ENCODE data around the gene HOXC6. TPM values are rescaled to one million over a fixed set of nuclear protein-coding genes. Genes with fewer than 3 reads are reported as not detected.

The HOXC6 gene
- total and polyA plus RNA-seq, 2 of the 8 experiments (the other 6 are each of a cell fraction or from before 2014, with no cell fraction given): not detected

GRCh38 chr12:54027442-54027786 lies 826 bp upstream of the HOXC6 start (continued):
- TF ChIP-seq, protein P1, sequence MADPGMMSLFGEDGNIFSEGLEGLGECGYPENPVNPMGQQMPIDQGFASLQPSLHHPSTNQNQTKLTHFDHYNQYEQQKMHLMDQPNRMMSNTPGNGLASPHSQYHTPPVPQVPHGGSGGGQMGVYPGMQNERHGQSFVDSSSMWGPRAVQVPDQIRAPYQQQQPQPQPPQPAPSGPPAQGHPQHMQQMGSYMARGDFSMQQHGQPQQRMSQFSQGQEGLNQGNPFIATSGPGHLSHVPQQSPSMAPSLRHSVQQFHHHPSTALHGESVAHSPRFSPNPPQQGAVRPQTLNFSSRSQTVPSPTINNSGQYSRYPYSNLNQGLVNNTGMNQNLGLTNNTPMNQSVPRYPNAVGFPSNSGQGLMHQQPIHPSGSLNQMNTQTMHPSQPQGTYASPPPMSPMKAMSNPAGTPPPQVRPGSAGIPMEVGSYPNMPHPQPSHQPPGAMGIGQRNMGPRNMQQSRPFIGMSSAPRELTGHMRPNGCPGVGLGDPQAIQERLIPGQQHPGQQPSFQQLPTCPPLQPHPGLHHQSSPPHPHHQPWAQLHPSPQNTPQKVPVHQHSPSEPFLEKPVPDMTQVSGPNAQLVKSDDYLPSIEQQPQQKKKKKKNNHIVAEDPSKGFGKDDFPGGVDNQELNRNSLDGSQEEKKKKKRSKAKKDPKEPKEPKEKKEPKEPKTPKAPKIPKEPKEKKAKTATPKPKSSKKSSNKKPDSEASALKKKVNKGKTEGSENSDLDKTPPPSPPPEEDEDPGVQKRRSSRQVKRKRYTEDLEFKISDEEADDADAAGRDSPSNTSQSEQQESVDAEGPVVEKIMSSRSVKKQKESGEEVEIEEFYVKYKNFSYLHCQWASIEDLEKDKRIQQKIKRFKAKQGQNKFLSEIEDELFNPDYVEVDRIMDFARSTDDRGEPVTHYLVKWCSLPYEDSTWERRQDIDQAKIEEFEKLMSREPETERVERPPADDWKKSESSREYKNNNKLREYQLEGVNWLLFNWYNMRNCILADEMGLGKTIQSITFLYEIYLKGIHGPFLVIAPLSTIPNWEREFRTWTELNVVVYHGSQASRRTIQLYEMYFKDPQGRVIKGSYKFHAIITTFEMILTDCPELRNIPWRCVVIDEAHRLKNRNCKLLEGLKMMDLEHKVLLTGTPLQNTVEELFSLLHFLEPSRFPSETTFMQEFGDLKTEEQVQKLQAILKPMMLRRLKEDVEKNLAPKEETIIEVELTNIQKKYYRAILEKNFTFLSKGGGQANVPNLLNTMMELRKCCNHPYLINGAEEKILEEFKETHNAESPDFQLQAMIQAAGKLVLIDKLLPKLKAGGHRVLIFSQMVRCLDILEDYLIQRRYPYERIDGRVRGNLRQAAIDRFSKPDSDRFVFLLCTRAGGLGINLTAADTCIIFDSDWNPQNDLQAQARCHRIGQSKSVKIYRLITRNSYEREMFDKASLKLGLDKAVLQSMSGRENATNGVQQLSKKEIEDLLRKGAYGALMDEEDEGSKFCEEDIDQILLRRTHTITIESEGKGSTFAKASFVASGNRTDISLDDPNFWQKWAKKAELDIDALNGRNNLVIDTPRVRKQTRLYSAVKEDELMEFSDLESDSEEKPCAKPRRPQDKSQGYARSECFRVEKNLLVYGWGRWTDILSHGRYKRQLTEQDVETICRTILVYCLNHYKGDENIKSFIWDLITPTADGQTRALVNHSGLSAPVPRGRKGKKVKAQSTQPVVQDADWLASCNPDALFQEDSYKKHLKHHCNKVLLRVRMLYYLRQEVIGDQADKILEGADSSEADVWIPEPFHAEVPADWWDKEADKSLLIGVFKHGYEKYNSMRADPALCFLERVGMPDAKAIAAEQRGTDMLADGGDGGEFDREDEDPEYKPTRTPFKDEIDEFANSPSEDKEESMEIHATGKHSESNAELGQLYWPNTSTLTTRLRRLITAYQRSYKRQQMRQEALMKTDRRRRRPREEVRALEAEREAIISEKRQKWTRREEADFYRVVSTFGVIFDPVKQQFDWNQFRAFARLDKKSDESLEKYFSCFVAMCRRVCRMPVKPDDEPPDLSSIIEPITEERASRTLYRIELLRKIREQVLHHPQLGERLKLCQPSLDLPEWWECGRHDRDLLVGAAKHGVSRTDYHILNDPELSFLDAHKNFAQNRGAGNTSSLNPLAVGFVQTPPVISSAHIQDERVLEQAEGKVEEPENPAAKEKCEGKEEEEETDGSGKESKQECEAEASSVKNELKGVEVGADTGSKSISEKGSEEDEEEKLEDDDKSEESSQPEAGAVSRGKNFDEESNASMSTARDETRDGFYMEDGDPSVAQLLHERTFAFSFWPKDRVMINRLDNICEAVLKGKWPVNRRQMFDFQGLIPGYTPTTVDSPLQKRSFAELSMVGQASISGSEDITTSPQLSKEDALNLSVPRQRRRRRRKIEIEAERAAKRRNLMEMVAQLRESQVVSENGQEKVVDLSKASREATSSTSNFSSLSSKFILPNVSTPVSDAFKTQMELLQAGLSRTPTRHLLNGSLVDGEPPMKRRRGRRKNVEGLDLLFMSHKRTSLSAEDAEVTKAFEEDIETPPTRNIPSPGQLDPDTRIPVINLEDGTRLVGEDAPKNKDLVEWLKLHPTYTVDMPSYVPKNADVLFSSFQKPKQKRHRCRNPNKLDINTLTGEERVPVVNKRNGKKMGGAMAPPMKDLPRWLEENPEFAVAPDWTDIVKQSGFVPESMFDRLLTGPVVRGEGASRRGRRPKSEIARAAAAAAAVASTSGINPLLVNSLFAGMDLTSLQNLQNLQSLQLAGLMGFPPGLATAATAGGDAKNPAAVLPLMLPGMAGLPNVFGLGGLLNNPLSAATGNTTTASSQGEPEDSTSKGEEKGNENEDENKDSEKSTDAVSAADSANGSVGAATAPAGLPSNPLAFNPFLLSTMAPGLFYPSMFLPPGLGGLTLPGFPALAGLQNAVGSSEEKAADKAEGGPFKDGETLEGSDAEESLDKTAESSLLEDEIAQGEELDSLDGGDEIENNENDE (IDR thresholded peaks at IDR 0.05; ENCODE audit: insufficient replicate concordance, low read length): no peak
- no peak for TF ChIP-seq TAF7 (optimal IDR thresholded peaks at IDR 0.05; ENCODE audit: borderline replicate concordance, low read depth, low read length)
- no peak for TF ChIP-seq KDM5A (IDR thresholded peaks at IDR 0.05; ENCODE audit: low read length)
- no peak for TF ChIP-seq FOSL1 (IDR thresholded peaks at IDR 0.05; ENCODE audit: insufficient read depth, low read depth, low read length)
- no peak for TF ChIP-seq KDM4A (IDR thresholded peaks at IDR 0.05; ENCODE audit: low read depth, low read length, severe bottlenecking)

Measured in H1 (cell line).